KMS-11 (cell line): Measurements from ENCODE around the gene M1AP.
"Not testable (repeated sequence)": the region's sequence is repeated elsewhere in the genome, so short reads cannot be mapped to it uniquely, and the experiment has no call there.

Experiments
- H2AFZ ChIP-seq: fragments of 200-600 bp; sonication (generic); 2 replicates; pipeline ENCODE4 v1.6.1; 2016; ENCODE audit warnings: antibody characterized with exemption, mixed run types, low read depth
- H3K27ac ChIP-seq: fragments of 200-600 bp; sonication (generic); 2 replicates; pipeline ENCODE4 v1.6.1; 2016; ENCODE audit warnings: mild to moderate bottlenecking, mixed run types
- H3K27me3 ChIP-seq: fragments of 200-600 bp; sonication (generic); 2 replicates; pipeline ENCODE4 v1.6.1; 2017; ENCODE audit warnings: mild to moderate bottlenecking, low read depth, mixed run types, moderate library complexity; ENCODE audit not compliant: insufficient read depth
- H3K36me3 ChIP-seq: fragments of 200-600 bp; sonication (generic); 2 replicates; pipeline ENCODE4 v1.6.1; 2017; ENCODE audit warnings: mild to moderate bottlenecking, mixed run types; ENCODE audit not compliant: insufficient read depth
- H3K4me1 ChIP-seq: fragments of 200-600 bp; sonication (generic); 2 replicates; pipeline ENCODE4 v1.6.1; 2016; ENCODE audit warnings: mild to moderate bottlenecking, low read depth, mixed run types; ENCODE audit not compliant: poor library complexity, severe bottlenecking
- H3K4me2 ChIP-seq: fragments of 200-600 bp; sonication (generic); 2 replicates; pipeline ENCODE4 v1.7.0; 2016; ENCODE audit warnings: mild to moderate bottlenecking, mixed run types
- H3K4me3 ChIP-seq: fragments of 200-600 bp; sonication (generic); IDR thresholded peaks from 2 replicates; pipeline ENCODE4 v1.6.1; 2017; ENCODE audit warnings: low read depth, low read length, mixed read lengths; ENCODE audit not compliant: insufficient read depth
- H3K79me2 ChIP-seq: fragments of 200-600 bp; sonication (generic); 2 replicates; pipeline ENCODE4 v1.6.1; 2016; ENCODE audit warnings: low read depth, mixed run types; ENCODE audit not compliant: insufficient read depth
- H3K9ac ChIP-seq: fragments of 200-600 bp; sonication (generic); 2 replicates; pipeline ENCODE4 v1.6.1; 2016; ENCODE audit warnings: mild to moderate bottlenecking, mixed run types
- H4K20me1 ChIP-seq: fragments of 200-600 bp; sonication (generic); 2 replicates; pipeline ENCODE4 v1.6.1; 2016; ENCODE audit warnings: mild to moderate bottlenecking, mixed run types; ENCODE audit not compliant: insufficient read depth
- CTCF ChIP-seq: fragments of 200-600 bp; sonication (generic); conservative IDR thresholded peaks from 2 replicates; pipeline ENCODE4 v1.6.1; 2017; ENCODE audit warnings: low read depth, mild to moderate bottlenecking, antibody characterized with exemption, low read length, moderate library complexity, mixed read lengths

The M1AP gene

GRCh38 chr2:74564222-74564621 lies 83.9 kb downstream of the M1AP start:
- no peaks in the 10 kb centered on the region for H4K20me1 ChIP-seq

GRCh38 chr2:74562126-74562775 lies 85.9 kb downstream of the M1AP start:
- Histone ChIP-seq H4K20me1 (no peaks in the 10 kb centered on the region), H3K9ac (no peak overlapping the region), H2AFZ (no peak overlapping the region), H3K27ac (no peak overlapping the region), H3K4me1 (no peaks in the 10 kb centered on the region), H3K27me3 (no peaks in the 10 kb centered on the region; the same call in 1 of the 2 replicates), H3K4me3 (no peak overlapping the region), H3K36me3 (no peaks in the 10 kb centered on the region), H3K79me2 (no peaks in the 10 kb centered on the region), H3K4me2 (no peak overlapping the region)
- no peak for TF ChIP-seq CTCF

More at GRCh38 chr2:74564222-74564621, 83.9 kb downstream of the M1AP start:
- Histone ChIP-seq H3K36me3 (no peaks in the 10 kb centered on the region), H3K79me2 (no peaks in the 10 kb centered on the region), H2AFZ (no peak overlapping the region), H3K9ac (no peak overlapping the region), H3K27ac (no peak overlapping the region), H3K4me3 (no peak overlapping the region), H3K27me3 (no peaks in the 10 kb centered on the region; the same call in 1 of the 2 replicates), H3K4me1 (no peaks in the 10 kb centered on the region), H3K4me2 (no peak overlapping the region)
- TF ChIP-seq CTCF = no peak

GRCh38 chr2:74561022-74561421 lies 87.1 kb downstream of the M1AP start:
- H3K4me3 ChIP-seq, H3K4me2 ChIP-seq, H3K36me3 ChIP-seq, H3K27ac ChIP-seq, H2AFZ ChIP-seq, H3K79me2 ChIP-seq, H3K4me1 ChIP-seq, H4K20me1 ChIP-seq, H3K9ac ChIP-seq, H3K27me3 ChIP-seq: not testable (repeated sequence)

- Histone ChIP-seq H4K20me1 (no peaks in the 10 kb centered on the region), H3K27ac (no peak overlapping the region), H3K36me3 (no peaks in the 10 kb centered on the region), H3K27me3 (no peaks in the 10 kb centered on the region; the same call in 1 of the 2 replicates), H3K4me1 (no peaks in the 10 kb centered on the region), H2AFZ (no peak overlapping the region), H3K4me3 (no peak overlapping the region), H3K9ac (no peak overlapping the region), H3K79me2 (no peaks in the 10 kb centered on the region), H3K4me2 (no peak overlapping the region)
- no peak for TF ChIP-seq CTCF
These were observed 87.5 kb downstream of the M1AP start for GRCh38 chr2:74560591-74560990.

GRCh38 chr2:74559912-74560311 lies 88.2 kb downstream of the M1AP start:
- no peaks in the 10 kb centered on the region for H3K36me3 ChIP-seq
- H2AFZ ChIP-seq = no peak overlapping the region
- H3K4me3 ChIP-seq = no peak overlapping the region
- H3K9ac ChIP-seq = no peak overlapping the region
- no peaks in the 10 kb centered on the region; the same call in 1 of the 2 replicates for H3K27me3 ChIP-seq
- no peak for TF ChIP-seq CTCF
- no peak overlapping the region for H3K4me2 ChIP-seq
- no peaks in the 10 kb centered on the region for H3K79me2 ChIP-seq
- H3K4me1 ChIP-seq = peaks cover 4% of the 10 kb centered on the region
- H3K27ac ChIP-seq = no peak overlapping the region
- H4K20me1 ChIP-seq = no peaks in the 10 kb centered on the region
